HL-60 (cell line): ENCODE results near the gene GAB2.

Experiments
- CTCF ChIP-seq: IDR thresholded peaks from one replicate; pipeline ENCODE4 v1.5.1; 2011; ENCODE audit warnings: low read length, control low read depth, inconsistent platforms; ENCODE audit not compliant: insufficient read depth
- POLR2AphosphoS5 ChIP-seq: IDR thresholded peaks from 2 replicates; pipeline ENCODE4 v1.6.1; 2012; ENCODE audit warnings: low read depth

GRCh38 chr11:78227921-78228320, 189.7 kb downstream of the GAB2 start:
- TF ChIP-seq CTCF, result no peak
- TF ChIP-seq POLR2AphosphoS5, result no peak
